Right hindlimb (tissue), 1 donor: ENCODE results near the gene AVPI1.
"Not testable (repeated sequence)": the region's sequence is repeated elsewhere in the genome, so short reads cannot be mapped to it uniquely, and the experiment has no call there.

Experiments
- DNase-seq: peaks from one replicate; pipeline ENCODE4 v3.0.0-alpha.2; 2018

The AVPI1 gene

GRCh38 chr10:97711640-97712572 lies 24.9 kb upstream of the AVPI1 start:
- no peak for DNase-seq

- peak; percentile 91 for DNase-seq
Observed at GRCh38 chr10:97708976-97709946, 22.2 kb upstream of the AVPI1 start.

DNA sequence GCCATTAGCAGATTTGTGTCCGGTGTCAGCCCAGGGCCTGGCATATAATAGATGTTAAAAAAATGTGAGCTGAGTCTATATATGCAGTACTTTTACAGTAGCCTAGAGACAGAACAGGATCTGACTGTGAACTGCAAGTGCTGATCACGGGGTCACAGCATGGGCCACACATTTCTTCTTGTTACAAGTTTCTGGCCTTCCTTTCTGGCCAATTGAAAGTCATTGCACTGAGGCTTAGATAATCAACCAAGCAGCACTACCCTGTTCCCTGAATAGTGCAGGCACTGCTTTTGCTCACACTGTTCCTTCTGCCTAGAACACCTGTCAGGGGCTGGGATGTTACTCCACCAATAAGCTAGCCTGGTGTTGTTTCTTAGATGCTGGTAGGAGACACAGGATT lies 21.1 kb upstream of the AVPI1 start:
- DNase-seq: no peak

- no peak for DNase-seq
Observed at GRCh38 chr10:97707134-97707861, 20.3 kb upstream of the AVPI1 start.

GRCh38 chr10:97705006-97705670 lies 18.1 kb upstream of the AVPI1 start:
- no peak for DNase-seq

- DNase-seq: no peak
Observed at GRCh38 chr10:97704341-97704740, 17.3 kb upstream of the AVPI1 start.

GRCh38 chr10:97703398-97704067 lies 16.5 kb upstream of the AVPI1 start:
- no peak for DNase-seq

- DNase-seq: peak; percentile 67
Observed at GRCh38 chr10:97701438-97702069, 14.5 kb upstream of the AVPI1 start.

DNA sequence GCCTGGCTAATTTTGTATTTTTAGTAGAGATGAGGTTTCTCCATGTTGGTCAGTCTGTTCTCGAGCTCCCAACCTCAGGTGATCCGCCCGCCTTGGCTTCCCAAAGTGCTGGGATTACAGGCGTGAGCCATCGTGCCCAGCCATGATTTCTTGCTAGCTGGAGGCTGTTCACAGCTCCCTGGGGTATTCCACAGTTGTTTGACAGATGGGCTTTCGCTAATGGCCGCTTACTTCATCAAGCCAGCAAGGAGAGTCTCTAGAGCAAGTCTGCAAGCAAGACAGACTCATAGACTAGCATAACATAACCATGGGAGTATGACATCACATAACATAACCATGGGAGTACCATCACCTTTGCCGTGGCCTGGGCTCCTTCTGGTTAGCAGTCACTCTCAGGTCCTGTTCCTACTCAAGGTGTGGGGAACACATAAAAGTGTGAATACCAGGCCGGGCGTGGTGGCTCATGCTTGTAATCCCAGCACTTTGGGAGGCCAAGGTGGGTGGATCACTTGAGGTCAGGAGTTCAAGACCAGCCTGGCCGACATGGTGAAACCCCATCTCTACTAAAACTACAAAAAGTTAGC lies 11.1 kb upstream of the AVPI1 start:
- DNase-seq: not testable (repeated sequence)

GRCh38 chr10:97690133-97690532 lies 3.1 kb upstream of the AVPI1 start:
- DNase-seq: no peak

- DNase-seq: no peak
Observed at GRCh38 chr10:97689559-97690020, 2.5 kb upstream of the AVPI1 start.

DNA sequence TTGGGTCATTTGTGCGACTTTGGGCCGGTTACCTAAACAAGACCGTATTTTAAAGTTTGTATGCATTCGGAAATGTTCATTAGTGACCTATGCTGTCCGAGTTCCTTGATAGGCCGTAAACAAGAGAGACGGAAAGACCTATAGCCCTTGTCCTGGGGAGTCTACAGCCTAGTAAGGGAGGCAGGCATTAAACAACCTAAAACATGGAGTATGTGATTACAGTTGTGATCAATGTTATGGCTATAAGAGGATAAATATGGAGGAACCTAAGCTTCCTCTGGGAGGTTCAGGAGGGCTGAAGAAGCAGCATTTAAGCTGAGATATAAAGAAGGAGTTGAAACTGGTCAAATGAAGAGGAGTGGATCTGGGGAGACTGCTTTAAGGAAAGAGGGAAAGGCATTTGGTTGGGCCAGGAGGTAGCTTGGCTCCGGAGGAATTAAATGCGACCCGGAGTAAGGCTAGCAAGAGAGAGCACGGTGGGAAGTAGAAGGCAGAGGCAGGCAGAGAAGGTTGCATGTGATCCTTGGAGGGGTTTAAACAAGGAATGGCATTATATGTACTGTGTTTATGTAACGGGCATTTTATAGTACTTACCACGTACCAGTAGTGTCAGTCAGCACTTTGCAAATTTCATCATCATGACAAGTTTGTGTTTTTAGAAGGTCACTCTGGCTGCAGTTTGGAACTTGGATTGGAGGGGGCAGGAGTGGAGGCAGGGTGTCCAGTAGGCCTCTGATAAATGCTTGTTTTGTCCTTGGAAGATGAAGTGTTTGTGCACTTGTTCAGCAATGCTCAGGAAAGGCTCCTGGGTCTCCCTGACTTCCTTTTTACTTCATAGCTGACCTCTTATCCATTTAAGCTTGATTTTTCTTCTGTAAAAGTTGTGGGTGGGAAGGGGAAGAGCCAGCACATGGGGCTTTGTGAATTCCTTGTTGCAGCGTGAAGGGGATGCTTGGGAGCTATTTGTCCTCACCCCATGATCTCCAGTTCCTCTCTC lies 1.0 kb upstream of the AVPI1 start:
- no peak for DNase-seq

GRCh38 chr10:97686301-97686961 lies 610 bp downstream of the AVPI1 start:
- DNase-seq: no peak

- DNase-seq: no peak
Observed at GRCh38 chr10:97685395-97685958, 1.6 kb downstream of the AVPI1 start.

GRCh38 chr10:97684866-97685394 lies 2.1 kb downstream of the AVPI1 start:
- no peak for DNase-seq

GRCh38 chr10:97684368-97684713 lies 2.7 kb downstream of the AVPI1 start:
- DNase-seq: not testable (repeated sequence)

GRCh38 chr10:97683556-97684367 lies 3.3 kb downstream of the AVPI1 start:
- DNase-seq: no peak
